ENCODE results near the gene KIF21B.
"Not testable (repeated sequence)": the region's sequence is repeated elsewhere in the genome, so short reads cannot be mapped to it uniquely, and the experiment has no call there.

KIF21B gene

GRCh38 chr1:200973937-200974657, 49.4 kb downstream of the KIF21B start:
- Mint-ChIP-seq H3K27me3 (no peaks in the 10 kb centered on the region), H3K4me3 (no peak overlapping the region), H3K27ac (peak overlapping the region; percentile 71), H3K9me3 (no peaks in the 10 kb centered on the region), H3K4me1 (no peaks in the 10 kb centered on the region), H3K36me3 (peaks cover 53% of the 10 kb centered on the region)
- DNase-seq: no peak
- CTCF ChIA-PET: interaction anchor here (1.1 to 4.3 kb wide), 7 partner anchors 8 to 145 kb away, joined by 3 to 101 read pairs (median 21); no protein-coding TSS in a partner anchor

- H3K4me3 Mint-ChIP-seq: no peak overlapping the region
- no peaks in the 10 kb centered on the region for H3K9me3 Mint-ChIP-seq
- CTCF ChIA-PET: interaction anchor here (0.6 to 4.3 kb wide), 21 partner anchors 9 to 437 kb away, joined by 3 to 101 read pairs (median 9); no protein-coding TSS in a partner anchor
- H3K36me3 Mint-ChIP-seq: peaks cover 50% of the 10 kb centered on the region
- no peak for DNase-seq
- H3K27ac Mint-ChIP-seq: no peak overlapping the region
- H3K4me1 Mint-ChIP-seq: no peaks in the 10 kb centered on the region
- no peaks in the 10 kb centered on the region for H3K27me3 Mint-ChIP-seq
These were observed 50.4 kb downstream of the KIF21B start for GRCh38 chr1:200972985-200973742.

- Mint-ChIP-seq H3K36me3 (peaks cover 46% of the 10 kb centered on the region), H3K27ac (no peak overlapping the region), H3K4me3 (no peak overlapping the region), H3K9me3 (no peaks in the 10 kb centered on the region), H3K4me1 (no peaks in the 10 kb centered on the region), H3K27me3 (no peaks in the 10 kb centered on the region)
- peak; percentile 70 for DNase-seq
- CTCF ChIA-PET: interaction anchor here (0.6 to 4.3 kb wide), 36 partner anchors 8 to 436 kb away, joined by 3 to 101 read pairs (median 5); no protein-coding TSS in a partner anchor
These were observed 51.4 kb downstream of the KIF21B start for GRCh38 chr1:200971955-200972711.

- no peak overlapping the region for H3K4me3 Mint-ChIP-seq
- CTCF ChIA-PET: interaction anchor here (0.6 to 4.3 kb wide), 31 partner anchors 8 to 436 kb away, joined by 3 to 101 read pairs (median 6); no protein-coding TSS in a partner anchor
- H3K36me3 Mint-ChIP-seq: peaks cover 41% of the 10 kb centered on the region
- H3K27me3 Mint-ChIP-seq: no peaks in the 10 kb centered on the region
- no peaks in the 10 kb centered on the region for H3K4me1 Mint-ChIP-seq
- no peak for DNase-seq
- no peak overlapping the region for H3K27ac Mint-ChIP-seq
- H3K9me3 Mint-ChIP-seq: no peaks in the 10 kb centered on the region
These were observed 52.0 kb downstream of the KIF21B start for GRCh38 chr1:200971428-200971903.

- Mint-ChIP-seq H3K4me3 (no peak overlapping the region), H3K36me3 (peaks cover 40% of the 10 kb centered on the region), H3K27me3 (no peaks in the 10 kb centered on the region), H3K4me1 (no peaks in the 10 kb centered on the region), H3K27ac (peak overlapping the region; percentile 17), H3K9me3 (no peaks in the 10 kb centered on the region)
- DNase-seq: no peak
- CTCF ChIA-PET: interaction anchor here (0.6 to 4.3 kb wide), 22 partner anchors 8 to 435 kb away, joined by 3 to 101 read pairs (median 9); no protein-coding TSS in a partner anchor
These were observed 52.6 kb downstream of the KIF21B start for GRCh38 chr1:200970771-200971427.

- DNase-seq: no peak
- Mint-ChIP-seq H3K4me3 (no peak overlapping the region), H3K36me3 (peaks cover 36% of the 10 kb centered on the region), H3K9me3 (no peaks in the 10 kb centered on the region), H3K27me3 (no peaks in the 10 kb centered on the region), H3K4me1 (no peaks in the 10 kb centered on the region), H3K27ac (peak overlapping the region; percentile 17)
- CTCF ChIA-PET: interaction anchor here (2.7 to 4.3 kb wide), 7 partner anchors 10 to 149 kb away, joined by 11 to 101 read pairs (median 25); no protein-coding TSS in a partner anchor
These were observed 53.6 kb downstream of the KIF21B start for GRCh38 chr1:200969726-200970561.

GRCh38 chr1:200968469-200969410, 54.8 kb downstream of the KIF21B start:
- Mint-ChIP-seq H3K27ac (peak overlapping the region; percentile 2), H3K36me3 (peaks cover 31% of the 10 kb centered on the region), H3K4me1 (no peaks in the 10 kb centered on the region), H3K9me3 (no peaks in the 10 kb centered on the region), H3K4me3 (no peak overlapping the region), H3K27me3 (peaks cover 2% of the 10 kb centered on the region)
- CTCF ChIA-PET: no interaction called here
- DNase-seq: no peak

- no peak overlapping the region for H3K4me3 Mint-ChIP-seq
- no peaks in the 10 kb centered on the region for H3K4me1 Mint-ChIP-seq
- H3K9me3 Mint-ChIP-seq: no peaks in the 10 kb centered on the region
- peaks cover 5% of the 10 kb centered on the region for H3K27me3 Mint-ChIP-seq
- CTCF ChIA-PET: no interaction called here
- H3K27ac Mint-ChIP-seq: no peak overlapping the region
- no peak for DNase-seq
- H3K36me3 Mint-ChIP-seq: peaks cover 26% of the 10 kb centered on the region
These were observed 55.6 kb downstream of the KIF21B start for GRCh38 chr1:200967693-200968468.

GRCh38 chr1:200966934-200967333, 56.6 kb downstream of the KIF21B start:
- H3K27ac Mint-ChIP-seq: no peak overlapping the region

GRCh38 chr1:200965111-200965805, 58.3 kb downstream of the KIF21B start:
- CTCF ChIA-PET: no interaction called here
- Mint-ChIP-seq H3K27me3 (peaks cover 6% of the 10 kb centered on the region), H3K4me1 (no peaks in the 10 kb centered on the region), H3K27ac (peak overlapping the region; percentile 53), H3K36me3 (peaks cover 12% of the 10 kb centered on the region), H3K4me3 (no peak overlapping the region), H3K9me3 (no peaks in the 10 kb centered on the region)
- DNase-seq: no peak

More at GRCh38 chr1:200966934-200967333, 56.6 kb downstream of the KIF21B start:
- Mint-ChIP-seq H3K36me3 (peaks cover 21% of the 10 kb centered on the region), H3K4me3 (no peak overlapping the region), H3K4me1 (no peaks in the 10 kb centered on the region), H3K27me3 (peaks cover 5% of the 10 kb centered on the region), H3K9me3 (no peaks in the 10 kb centered on the region)
- CTCF ChIA-PET: no interaction called here
- no peak for DNase-seq

GRCh38 chr1:200963888-200964287, 59.6 kb downstream of the KIF21B start:
- not testable (repeated sequence) for H3K4me1 Mint-ChIP-seq, H3K36me3 Mint-ChIP-seq, DNase-seq, H3K27ac Mint-ChIP-seq, H3K9me3 Mint-ChIP-seq, H3K4me3 Mint-ChIP-seq
- peaks cover 13% of the 10 kb centered on the region for H3K27me3 Mint-ChIP-seq
- CTCF ChIA-PET: interaction anchor here (1.6 kb wide), 1 partner anchor 8 kb away, joined by 7 read pairs; no protein-coding TSS in a partner anchor
